T-helper 2 cell treated with Interferon-gamma antibody and Interleukin-4, amounts not matched to agents 100 ng/mL and 5 ng/mL, for 36 hours (primary cell): ENCODE measurements around the gene TBC1D9. TPM values are rescaled to one million over a fixed set of nuclear protein-coding genes. Genes with fewer than 3 reads are reported as not detected.

Source experiments
- intact Hi-C: fragments of 100-400 bp; cut with micrococcal nuclease; formaldehyde crosslinking; loops from one replicate; pipeline ENCODE4 v1.15.1; 2023
- total RNA-seq: library from RNA; stranded (reverse); gene quantifications from 2 replicates; pipeline ENCODE4 v1.2.3, GENCODE V29; 2022

Gene TBC1D9
- total RNA-seq, 1 donor from 2014 or later: not detected

- intact Hi-C loops: no loop called here
Measured at GRCh38 chr4:140695483-140695882, 60.7 kb downstream of the TBC1D9 start.

DNA sequence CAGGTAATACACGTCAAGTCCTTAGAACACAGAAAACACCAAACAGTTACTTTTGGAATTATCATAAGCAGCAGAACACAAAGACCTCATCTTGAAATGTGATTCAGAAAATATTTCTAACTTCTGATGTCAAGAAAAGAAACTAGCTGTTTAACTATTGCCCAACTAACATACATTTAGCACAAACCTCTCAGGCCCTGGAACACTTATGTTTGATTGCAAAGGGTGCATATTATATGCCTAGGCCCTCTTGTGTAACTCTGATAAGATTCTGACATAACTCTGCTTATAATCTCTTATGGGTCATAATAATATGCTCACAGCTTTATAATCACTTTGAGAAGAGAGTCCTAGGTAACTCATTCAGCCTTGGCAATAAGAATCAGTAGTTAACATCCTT, 62.6 kb downstream of the TBC1D9 start:
- intact Hi-C loops: no loop called here

- intact Hi-C loops: no loop called here
Measured at GRCh38 chr4:140691369-140691768, 64.8 kb downstream of the TBC1D9 start.

DNA sequence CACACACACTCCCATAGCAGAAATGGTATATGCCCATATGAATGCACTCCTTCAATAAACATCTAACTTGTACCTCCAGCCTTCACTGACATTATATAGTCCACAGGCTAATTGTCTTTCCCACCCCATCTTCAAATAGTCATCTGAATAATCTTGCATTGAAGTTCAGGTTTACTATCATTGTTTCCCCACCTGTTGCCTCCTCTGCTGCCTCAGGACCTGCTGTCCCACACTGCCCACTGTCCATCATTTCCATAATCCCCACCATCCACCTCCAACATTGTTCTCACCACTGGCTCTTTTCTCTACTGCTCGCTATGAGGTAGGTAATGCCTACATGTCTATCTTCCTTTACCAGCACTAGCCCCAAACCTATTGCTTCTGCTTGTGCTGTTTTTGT, 66.1 kb downstream of the TBC1D9 start:
- intact Hi-C loops: no loop called here

GRCh38 chr4:140689623-140690022, 66.6 kb downstream of the TBC1D9 start:
- intact Hi-C loops: no loop called here

DNA sequence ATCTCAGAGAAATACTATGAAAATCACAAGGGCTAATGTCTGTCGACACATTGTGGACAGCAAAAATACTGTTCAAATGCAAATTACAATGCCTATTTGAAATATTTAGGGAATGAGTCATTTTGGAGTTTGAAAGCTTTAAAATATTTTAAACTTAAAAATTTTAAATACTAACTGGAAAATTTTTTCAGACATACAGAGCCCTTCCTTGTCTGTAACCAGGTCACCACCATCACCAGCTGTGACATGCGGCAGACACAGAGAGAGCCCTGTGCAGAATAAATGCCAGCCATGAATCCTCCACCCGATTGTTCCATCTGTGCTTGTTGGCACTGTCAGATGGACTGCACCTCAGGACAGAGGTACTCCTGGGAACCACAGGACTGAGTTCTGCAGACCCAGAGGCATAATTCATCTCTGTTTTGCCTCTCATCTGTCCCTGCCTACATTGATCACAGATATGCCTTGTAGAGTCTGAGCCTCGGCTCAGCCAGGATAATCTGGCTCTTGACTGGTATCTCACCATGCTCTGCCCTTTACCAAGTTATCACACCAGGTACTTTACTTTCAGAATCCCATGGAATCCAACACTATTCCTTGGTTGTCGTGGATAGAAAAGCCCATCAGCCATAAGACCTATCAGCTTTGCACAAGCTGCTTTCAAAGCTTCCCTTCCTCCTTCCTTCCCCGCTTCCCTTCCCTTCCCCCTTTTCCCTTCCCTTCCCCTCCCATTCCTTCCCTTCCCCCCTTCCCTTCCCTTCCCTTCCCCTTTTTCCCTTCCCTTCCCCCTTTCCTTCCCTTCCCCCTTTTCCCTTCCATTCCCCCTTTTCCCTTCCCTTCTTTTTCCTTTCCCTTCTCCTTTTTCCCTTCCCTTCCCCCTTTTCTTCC, 67.2 kb downstream of the TBC1D9 start:
- intact Hi-C loops: no loop called here

DNA sequence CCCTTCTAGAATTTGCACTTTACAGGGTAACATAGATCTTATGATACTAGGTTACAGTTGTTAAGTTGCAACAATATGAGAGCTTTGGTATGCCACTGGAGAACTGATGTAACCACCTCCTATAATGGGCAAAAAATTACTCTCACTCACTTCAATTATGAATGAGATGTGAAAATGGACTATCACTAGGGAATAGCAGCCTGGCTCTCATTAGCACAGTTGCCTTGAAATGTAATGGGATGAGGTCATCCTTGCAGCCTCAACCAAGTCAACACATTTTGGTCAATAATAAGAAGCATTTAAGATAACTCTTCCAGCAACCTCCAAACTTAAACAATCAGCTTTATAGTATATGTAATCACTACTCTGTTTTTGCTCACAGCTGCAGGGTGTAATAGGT, 69.4 kb downstream of the TBC1D9 start:
- intact Hi-C loops: no loop called here

- intact Hi-C loops: no loop called here
Measured at GRCh38 chr4:140684314-140684713, 71.9 kb downstream of the TBC1D9 start.

DNA sequence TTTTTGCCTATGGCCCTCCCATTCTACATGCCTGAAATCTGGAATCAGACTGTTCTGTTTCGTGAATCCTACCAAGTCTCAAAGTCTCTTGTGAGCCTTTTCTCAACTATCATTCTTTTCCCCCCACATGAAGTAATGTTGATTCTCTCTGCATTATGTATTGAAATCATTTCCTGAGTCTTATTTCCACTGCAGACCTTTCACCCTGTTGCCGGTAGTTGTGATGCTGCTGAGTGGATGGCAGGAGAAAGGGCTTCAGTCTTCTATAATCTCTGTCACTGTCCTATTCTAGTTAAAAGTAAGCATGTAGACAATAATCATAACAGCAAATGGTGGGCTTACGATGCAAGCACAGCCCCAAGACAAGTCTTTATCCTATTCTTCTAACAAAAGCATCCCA, 75.0 kb downstream of the TBC1D9 start:
- intact Hi-C loops: no loop called here

GRCh38 chr4:140680686-140681085, 75.5 kb downstream of the TBC1D9 start:
- intact Hi-C loops: no loop called here

DNA sequence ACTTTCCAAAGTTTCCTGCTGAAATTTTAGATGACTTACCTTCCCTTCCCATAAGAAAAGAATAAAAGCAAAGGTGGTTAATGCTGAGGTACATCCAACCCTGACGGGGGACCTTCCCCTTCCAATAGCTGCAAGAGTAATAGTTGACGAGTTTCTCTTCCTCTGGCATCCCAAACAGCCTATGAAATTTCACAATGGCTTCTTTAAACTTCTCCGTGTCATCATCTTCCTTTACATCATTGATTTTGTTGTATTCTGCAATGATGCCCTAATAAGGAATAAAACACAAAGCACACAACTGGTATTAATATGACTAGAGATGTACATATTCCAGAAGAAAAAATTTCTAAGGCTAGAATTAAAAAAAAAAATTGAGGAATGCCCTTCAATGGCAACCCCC, 76.6 kb downstream of the TBC1D9 start:
- intact Hi-C loops: no loop called here

- intact Hi-C loops: no loop called here
Measured at GRCh38 chr4:140675599-140676231, 80.5 kb downstream of the TBC1D9 start.

GRCh38 chr4:140673729-140674128, 82.5 kb downstream of the TBC1D9 start:
- intact Hi-C loops: no loop called here

GRCh38 chr4:140672416-140672815, 83.8 kb downstream of the TBC1D9 start:
- intact Hi-C loops: no loop called here

- intact Hi-C loops: no loop called here
Measured at GRCh38 chr4:140668111-140668510, 88.1 kb downstream of the TBC1D9 start.

DNA sequence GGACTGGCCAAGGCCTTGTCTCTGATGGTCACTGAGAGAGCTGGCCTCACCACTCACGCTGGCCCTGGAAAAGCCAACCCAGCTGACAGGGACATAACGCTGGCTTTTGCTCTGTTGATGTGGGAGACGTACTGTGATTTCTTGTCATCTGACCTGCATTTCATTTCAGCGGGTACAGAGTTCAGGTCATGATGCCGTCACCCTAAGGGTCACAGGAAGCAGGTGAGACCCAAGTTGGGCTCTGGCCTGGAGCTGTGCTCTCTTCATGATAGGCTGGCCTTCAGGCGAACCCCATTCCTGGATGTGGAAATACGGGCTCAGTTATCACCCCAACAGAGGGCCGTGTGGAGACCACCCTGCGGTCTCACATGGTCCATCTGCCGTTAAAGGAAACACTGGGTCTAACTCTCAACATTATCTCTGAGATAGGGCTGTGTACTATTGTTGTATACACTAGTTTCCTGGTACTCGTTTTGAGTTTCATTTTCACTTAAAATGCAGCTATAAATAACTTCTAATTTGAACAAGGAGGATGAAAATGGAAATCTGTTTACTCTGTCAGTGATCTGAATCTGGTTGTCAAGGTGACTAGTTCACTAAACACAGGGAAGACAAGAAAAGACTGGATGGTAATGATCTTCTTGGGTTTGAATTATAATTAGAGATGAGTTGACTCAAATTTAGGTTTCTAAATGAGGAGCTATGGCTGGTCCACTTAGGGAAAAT, 89.1 kb downstream of the TBC1D9 start:
- intact Hi-C loops: no loop called here

DNA sequence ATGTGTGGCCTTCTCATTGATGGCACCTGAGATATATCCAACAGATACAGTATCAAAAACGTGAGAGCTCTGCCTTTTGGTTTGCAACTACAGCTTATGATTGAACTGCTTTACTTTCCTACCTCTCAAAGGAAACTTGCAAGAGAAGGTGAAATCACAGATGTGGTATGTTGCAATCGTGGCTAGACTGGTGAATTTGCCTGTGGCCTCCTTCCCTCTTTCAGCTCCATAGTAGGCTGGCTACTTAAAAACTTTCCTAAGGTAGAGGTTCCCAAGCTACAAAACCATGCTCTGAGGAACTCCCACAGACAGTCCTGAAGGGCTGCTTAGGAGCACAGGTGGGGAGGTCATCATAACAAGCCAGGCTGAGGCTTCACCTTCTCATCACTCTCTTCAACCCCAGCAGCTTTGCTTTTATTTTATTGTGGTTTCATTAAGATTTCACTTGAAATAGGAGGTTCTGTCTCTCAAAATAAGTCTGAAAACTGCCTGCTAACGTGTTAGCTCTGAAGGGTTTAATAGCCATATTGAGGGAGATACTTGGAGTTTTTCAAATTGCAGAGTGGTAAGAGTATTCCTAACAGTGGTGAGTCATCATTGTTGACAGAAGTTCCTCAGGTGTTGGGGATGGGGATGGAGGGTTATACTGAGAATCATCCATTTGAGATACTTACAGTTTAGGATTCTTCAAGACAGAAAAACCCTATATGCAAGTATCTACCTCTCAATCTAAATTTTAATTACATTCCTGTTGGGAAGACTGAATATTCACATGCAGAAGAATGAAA, 93.9 kb downstream of the TBC1D9 start:
- intact Hi-C loops: no loop called here

DNA sequence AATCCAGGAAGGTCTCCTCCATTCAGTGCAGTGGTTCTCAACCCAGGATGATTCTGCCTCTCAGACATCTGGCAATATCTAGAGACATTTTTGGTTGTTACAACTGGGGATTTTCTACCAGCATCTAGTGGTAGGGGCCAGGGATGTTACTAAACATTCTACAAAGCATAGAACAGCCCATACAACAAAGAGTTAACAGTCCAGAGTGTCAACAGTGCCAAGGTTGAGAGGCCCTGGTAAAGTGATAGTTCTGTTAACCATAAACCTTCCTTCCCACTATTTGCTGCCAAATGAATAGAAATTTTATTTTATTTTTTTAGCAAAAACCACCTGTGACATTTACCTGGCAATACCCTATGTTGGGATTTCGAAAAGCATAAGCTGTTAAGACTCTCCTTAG, 94.6 kb downstream of the TBC1D9 start:
- intact Hi-C loops: no loop called here

DNA sequence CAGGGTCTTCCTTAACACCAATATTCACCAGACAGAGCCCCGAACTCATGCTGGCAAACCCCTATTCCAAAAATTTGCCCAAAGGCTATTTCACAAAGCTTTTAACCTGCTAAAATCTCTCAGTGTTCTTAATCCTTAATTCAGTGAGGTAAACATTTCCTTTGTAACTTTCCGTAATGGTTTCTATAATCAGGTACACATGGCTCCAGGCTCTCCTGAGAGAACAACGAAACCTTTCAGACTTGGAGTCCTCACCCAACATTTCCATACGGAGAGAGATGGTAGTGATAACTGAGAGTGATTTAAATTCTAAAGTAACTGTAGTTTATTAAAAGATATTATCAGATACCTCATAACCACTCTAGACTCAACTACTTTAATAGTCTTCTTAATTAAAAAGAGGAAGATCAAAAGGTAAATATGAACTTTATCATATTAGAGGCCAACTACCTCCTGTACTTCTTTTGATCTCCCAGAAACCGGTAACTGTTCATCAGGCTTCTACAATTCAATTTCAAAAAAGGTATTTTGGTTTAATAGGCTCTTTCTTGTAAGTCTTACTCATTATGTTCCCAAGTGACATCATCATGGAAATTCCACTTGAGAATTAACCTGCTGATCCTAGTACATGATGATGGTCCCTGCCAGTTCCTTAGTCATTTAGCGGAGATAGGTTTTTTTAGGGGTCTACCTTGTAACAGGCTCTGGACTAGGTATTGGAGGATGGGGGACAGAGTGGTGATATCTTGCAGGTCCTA, 96.1 kb downstream of the TBC1D9 start:
- intact Hi-C loops: no loop called here

DNA sequence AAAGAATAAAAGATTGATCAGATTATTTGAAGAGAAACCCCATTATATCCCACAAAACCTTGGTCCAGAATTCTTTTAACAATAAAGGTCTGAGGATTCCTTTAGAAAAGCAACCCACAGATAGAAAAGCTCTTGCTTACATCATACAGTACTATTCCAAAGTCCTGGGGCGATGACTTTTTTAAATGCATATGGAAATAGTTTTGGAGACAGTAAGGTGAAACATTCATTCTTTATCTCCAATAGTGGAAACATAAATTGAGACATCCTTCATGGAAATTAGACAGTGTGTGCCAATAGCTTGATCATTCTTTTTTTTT, 101.7 kb downstream of the TBC1D9 start:
- intact Hi-C loops: no loop called here
